ENCODE results near the gene MFSD1. TPM values are rescaled to one million over a fixed set of nuclear protein-coding genes. Genes with fewer than 3 reads are reported as not detected.

Gene MFSD1
- total RNA-seq, 1 donor from 2014 or later: 16.0 TPM

GRCh38 chr3:158859362-158859761 lies 57.5 kb downstream of the MFSD1 start:
- Histone ChIP-seq H3K36me3 (no peaks in the 10 kb centered on the region), H3K4me3 (no peak overlapping the region), H3K79me2 (ENCODE audit: low read depth) (no peaks in the 10 kb centered on the region), H3K4me2 (no peak overlapping the region), H4K20me1 (ENCODE audit: low read depth) (no peaks in the 10 kb centered on the region), H3K9ac (no peak overlapping the region), H2AFZ (replicated peaks) (no peak overlapping the region), H3F3A (ENCODE audit: low read depth) (no peaks in the 10 kb centered on the region), H3K27ac (no peak overlapping the region), H3K27me3 (no peaks in the 10 kb centered on the region), H3K9me3 (ENCODE audit: low read depth) (no peaks in the 10 kb centered on the region), H3K4me1 (no peaks in the 10 kb centered on the region)
- Mint-ChIP-seq H3K27ac (no peak overlapping the region), H3K27me3 (ENCODE audit: insufficient read depth, low read depth) (no peaks in the 10 kb centered on the region), H3K36me3 (no peaks in the 10 kb centered on the region), H3K4me3 (no peak overlapping the region), H3K9me3 (peaks cover 4% of the 10 kb centered on the region), H3K4me1 (no peaks in the 10 kb centered on the region)
- TF ChIP-seq CTCF (IDR thresholded peaks at IDR 0.05) (no peak), EZH2 (IDR thresholded peaks at IDR 0.05) (no peak), EZH2phosphoT487 (IDR thresholded peaks at IDR 0.05) (no peak)
- DNase-seq (ENCODE audit: low spot score): no peak

- H3K9ac ChIP-seq: no peak overlapping the region
- Mint-ChIP-seq H3K27me3 (ENCODE audit: insufficient read depth, low read depth) (no peaks in the 10 kb centered on the region), H3K9me3 (no peaks in the 10 kb centered on the region), H3K4me1 (no peaks in the 10 kb centered on the region), H3K27ac (no peak overlapping the region), H3K4me3 (no peak overlapping the region), H3K36me3 (no peaks in the 10 kb centered on the region)
- H3F3A ChIP-seq (ENCODE audit: low read depth): no peaks in the 10 kb centered on the region
- no peak overlapping the region for H3K27ac ChIP-seq
- TF ChIP-seq EZH2 (IDR thresholded peaks at IDR 0.05) (no peak), CTCF (IDR thresholded peaks at IDR 0.05) (no peak), EZH2phosphoT487 (IDR thresholded peaks at IDR 0.05) (no peak)
- no peak overlapping the region for H3K4me3 ChIP-seq
- no peaks in the 10 kb centered on the region for H3K9me3 ChIP-seq (ENCODE audit: low read depth)
- H2AFZ ChIP-seq (replicated peaks): no peak overlapping the region
- H3K79me2 ChIP-seq (ENCODE audit: low read depth): no peaks in the 10 kb centered on the region
- H3K27me3 ChIP-seq: no peaks in the 10 kb centered on the region
- H3K4me2 ChIP-seq: no peak overlapping the region
- H3K36me3 ChIP-seq: no peaks in the 10 kb centered on the region
- no peaks in the 10 kb centered on the region for H4K20me1 ChIP-seq (ENCODE audit: low read depth)
- no peak for DNase-seq (ENCODE audit: low spot score)
- no peaks in the 10 kb centered on the region for H3K4me1 ChIP-seq
Observed at GRCh38 chr3:158863247-158863646, 61.4 kb downstream of the MFSD1 start.

GRCh38 chr3:158864492-158864891 lies 62.6 kb downstream of the MFSD1 start:
- H3K4me3 Mint-ChIP-seq: no peak overlapping the region
- no peak for TF ChIP-seq EZH2 (IDR thresholded peaks at IDR 0.05)
- no peak for TF ChIP-seq CTCF (IDR thresholded peaks at IDR 0.05)
- TF ChIP-seq EZH2phosphoT487 (IDR thresholded peaks at IDR 0.05): no peak
- no peak overlapping the region for H3K27ac ChIP-seq
- H3K79me2 ChIP-seq (ENCODE audit: low read depth): no peaks in the 10 kb centered on the region
- H3K9me3 Mint-ChIP-seq: no peaks in the 10 kb centered on the region
- no peaks in the 10 kb centered on the region for H3K36me3 ChIP-seq
- no peaks in the 10 kb centered on the region for H3F3A ChIP-seq (ENCODE audit: low read depth)
- no peaks in the 10 kb centered on the region for H4K20me1 ChIP-seq (ENCODE audit: low read depth)
- H3K9ac ChIP-seq: no peak overlapping the region
- H3K27ac Mint-ChIP-seq: no peak overlapping the region
- no peak overlapping the region for H3K4me3 ChIP-seq
- H3K4me1 Mint-ChIP-seq: no peaks in the 10 kb centered on the region
- no peak overlapping the region for H3K4me2 ChIP-seq
- no peaks in the 10 kb centered on the region for H3K27me3 ChIP-seq
- H3K4me1 ChIP-seq: no peaks in the 10 kb centered on the region
- no peaks in the 10 kb centered on the region for H3K36me3 Mint-ChIP-seq
- H3K9me3 ChIP-seq (ENCODE audit: low read depth): no peaks in the 10 kb centered on the region
- no peaks in the 10 kb centered on the region for H3K27me3 Mint-ChIP-seq (ENCODE audit: insufficient read depth, low read depth)
- H2AFZ ChIP-seq (replicated peaks): no peak overlapping the region
- DNase-seq (ENCODE audit: low spot score): no peak
